Breast epithelium (tissue), 4 donors: Measurements from ENCODE around the gene SLC35F3. TPM values are rescaled to one million over a fixed set of nuclear protein-coding genes. Genes with fewer than 3 reads are reported as not detected.

Source experiments
- DNase-seq, 2 donors: peaks; one replicate each; pipeline ENCODE4 v3.0.0-alpha.2; 2019; ENCODE audit warnings: low spot score in 2 of 2
- H3K27ac ChIP-seq, 2 donors: fragments of 200-600 bp; sonication (generic) in 1 of 2; one replicate each; pipeline ENCODE4 v1.5.1; 2016 to 2019; ENCODE audit warnings: mild to moderate bottlenecking in 1 of 2
- H3K27me3 ChIP-seq, 2 donors: fragments of 200-600 bp; sonication (generic) in 1 of 2; one replicate each; pipeline versions ENCODE4 v1.5.1 to v1.6.0; 2017 to 2019; ENCODE audit warnings: control low read depth in 1 of 2, mild to moderate bottlenecking in 1 of 2
- H3K36me3 ChIP-seq: fragments of 200-600 bp; one replicate; pipeline ENCODE4 v1.5.1; 2019
- H3K4me1 ChIP-seq, 2 donors: fragments of 200-600 bp; sonication (generic); one replicate each; pipeline ENCODE4 v1.5.1; 2016 to 2019; ENCODE audit warnings: control low read depth in 1 of 2
- H3K4me3 ChIP-seq, 3 donors: fragments of 200-600 bp; sonication (generic); 1 replicate in 2 of 3; 2 replicates in 1 of 3; pipeline ENCODE4 v1.5.1; 2016 to 2019; ENCODE audit warnings: mild to moderate bottlenecking in 3 of 3, moderate library complexity in 2 of 3
- H3K9me3 ChIP-seq, 2 donors: fragments of 200-600 bp; sonication (generic) in 1 of 2; one replicate each; pipeline ENCODE4 v1.5.1; 2016 to 2019; ENCODE audit warnings: control low read depth in 1 of 2
- CTCF ChIP-seq, 3 donors: fragments of 450-650 bp; IDR thresholded peaks; one replicate each; pipeline ENCODE4 v1.5.1; 2016 to 2017; ENCODE audit warnings: antibody characterized with exemption in 3 of 3, mild to moderate bottlenecking in 3 of 3, moderate library complexity in 3 of 3
- POLR2A ChIP-seq: fragments of 450-650 bp; IDR thresholded peaks from one replicate; pipeline ENCODE4 v1.6.1; 2016; ENCODE audit warnings: antibody characterized with exemption, mild to moderate bottlenecking, moderate library complexity
- POLR2AphosphoS5 ChIP-seq, 3 donors: sonication (generic); formaldehyde crosslinking; IDR thresholded peaks; one replicate each; pipeline ENCODE4 v1.6.1; 2017; ENCODE audit warnings: antibody characterized with exemption in 3 of 3
- intact Hi-C: fragments of 100-400 bp; cut with DNase I; formaldehyde crosslinking; loops from one replicate; pipeline ENCODE4 v1.15.1; 2023; ENCODE audit warnings: low total_unique reads
- total RNA-seq, 3 donors: library from RNA; depleted of rRNA; stranded (reverse); fragments of >200 nt; gene quantifications; one replicate each; pipeline ENCODE4 v1.1.0, GENCODE V29; 2016

The SLC35F3 gene
- total RNA-seq, 3 donors from 2014 or later = 8.8 to 13.0 TPM; not detected in 1

DNA sequence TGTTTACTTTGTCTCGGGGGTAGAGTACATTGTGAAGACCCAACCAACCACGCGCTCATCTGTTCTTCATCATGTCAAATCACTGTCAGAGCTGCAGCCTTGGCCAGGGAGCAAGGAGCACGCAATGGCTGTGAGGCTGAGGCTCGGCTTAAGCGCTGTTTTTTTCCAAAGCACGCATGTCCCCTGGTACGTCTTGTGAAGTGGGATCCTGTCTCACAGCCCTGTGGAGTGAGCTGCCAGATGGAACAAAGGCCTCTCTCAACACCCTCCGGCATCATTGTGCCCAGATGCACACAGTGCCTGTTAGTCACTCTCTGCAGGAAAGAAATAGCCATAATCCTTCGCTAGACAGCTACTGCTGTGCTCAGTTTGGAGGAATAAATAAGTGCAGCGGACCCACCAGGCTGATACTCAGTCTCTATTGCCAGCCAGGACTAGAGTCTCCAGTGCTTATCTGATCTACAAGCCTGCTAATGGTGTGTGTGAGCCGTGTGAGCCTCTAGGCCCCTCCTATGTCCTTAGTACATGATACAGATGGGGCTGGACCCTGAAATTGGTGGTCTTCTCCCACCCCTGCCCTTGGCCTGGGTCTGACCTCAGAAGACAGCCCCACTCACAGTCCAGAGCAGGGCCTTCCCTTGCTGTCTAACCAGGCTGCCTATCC, 377.5 kb downstream of the SLC35F3 start:
- H3K4me3 ChIP-seq = no peak overlapping the region
- DNase-seq = no peak
- no peaks in the 10 kb centered on the region for H3K4me1 ChIP-seq
- TF ChIP-seq POLR2AphosphoS5 (IDR thresholded peaks at IDR 0.05) (no peak), CTCF (IDR thresholded peaks at IDR 0.05) (no peak), POLR2A (no peak)
- H3K27ac ChIP-seq = no peak overlapping the region
- H3K36me3 ChIP-seq = no peaks in the 10 kb centered on the region
- intact Hi-C loops = no loop called here
- H3K9me3 ChIP-seq = no peaks in the 10 kb centered on the region
- H3K27me3 ChIP-seq = no peaks in the 10 kb centered on the region

DNA sequence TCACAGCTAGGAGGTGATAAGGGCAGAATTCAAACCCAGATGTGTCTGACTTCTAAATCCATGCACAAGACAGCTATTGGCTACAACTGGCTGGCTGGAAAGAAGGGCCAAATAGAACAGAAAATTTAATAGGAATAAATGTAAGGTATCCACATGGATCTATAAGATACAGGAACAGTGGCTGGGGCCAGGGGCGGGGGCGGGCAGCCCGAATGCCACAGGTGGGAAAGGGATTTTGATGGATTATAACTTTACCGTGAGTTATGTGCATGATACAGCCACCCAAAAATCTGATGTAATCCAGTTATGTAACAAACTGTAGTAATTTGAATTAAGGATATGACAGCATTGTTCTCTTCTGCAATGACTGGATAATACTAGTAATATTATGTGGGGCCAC, 381.7 kb downstream of the SLC35F3 start:
- H3K4me3 ChIP-seq = no peak overlapping the region
- intact Hi-C loops = no loop called here
- no peak overlapping the region for H3K27ac ChIP-seq
- no peaks in the 10 kb centered on the region for H3K4me1 ChIP-seq
- no peak for DNase-seq
- H3K36me3 ChIP-seq = no peaks in the 10 kb centered on the region
- H3K27me3 ChIP-seq = no peaks in the 10 kb centered on the region
- peaks cover 0 to 6% of the 10 kb centered on the region in 2 donors for H3K9me3 ChIP-seq
- TF ChIP-seq POLR2A (no peak), POLR2AphosphoS5 (IDR thresholded peaks at IDR 0.05) (no peak), CTCF (IDR thresholded peaks at IDR 0.05) (no peak)

DNA sequence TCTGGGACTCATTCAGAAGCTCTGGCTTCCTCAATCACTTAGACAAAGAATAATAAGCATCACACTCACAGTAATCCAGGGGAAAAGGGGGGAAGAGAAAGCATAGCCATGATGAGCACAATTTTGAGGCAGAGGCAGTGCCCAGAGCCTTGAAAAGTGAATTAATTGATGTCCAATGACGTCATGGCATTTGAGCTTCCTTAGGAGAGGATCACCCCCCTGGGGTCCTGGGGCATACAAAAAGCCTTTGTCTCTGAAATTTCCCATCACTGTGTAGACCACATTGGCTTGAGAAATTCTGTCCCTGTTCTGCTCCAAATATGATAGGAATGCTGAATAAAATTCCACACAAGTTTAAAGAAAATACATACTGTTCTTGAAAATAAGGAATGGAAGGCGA, 384.5 kb downstream of the SLC35F3 start:
- H3K27ac ChIP-seq = no peak overlapping the region
- H3K4me3 ChIP-seq = no peak overlapping the region
- H3K9me3 ChIP-seq = peaks cover 0 to 6% of the 10 kb centered on the region in 2 donors
- H3K4me1 ChIP-seq = no peaks in the 10 kb centered on the region
- DNase-seq = no peak
- no peaks in the 10 kb centered on the region for H3K36me3 ChIP-seq
- intact Hi-C loops = no loop called here
- no peak for TF ChIP-seq CTCF (IDR thresholded peaks at IDR 0.05)
- no peak for TF ChIP-seq POLR2A
- no peak for TF ChIP-seq POLR2AphosphoS5 (IDR thresholded peaks at IDR 0.05)
- H3K27me3 ChIP-seq = no peaks in the 10 kb centered on the region

- no peak for TF ChIP-seq POLR2A
- no peak for TF ChIP-seq POLR2AphosphoS5 (IDR thresholded peaks at IDR 0.05)
- TF ChIP-seq CTCF (IDR thresholded peaks at IDR 0.05) = no peak
- intact Hi-C loops = no loop called here
- no peak overlapping the region for H3K4me3 ChIP-seq
- no peak overlapping the region for H3K27ac ChIP-seq
- no peaks in the 10 kb centered on the region for H3K36me3 ChIP-seq
- no peak for DNase-seq
- H3K27me3 ChIP-seq = no peaks in the 10 kb centered on the region
- H3K9me3 ChIP-seq = peaks cover 0 to 6% of the 10 kb centered on the region in 2 donors
- H3K4me1 ChIP-seq = no peaks in the 10 kb centered on the region
These were observed 385.2 kb downstream of the SLC35F3 start for GRCh38 chr1:234289538-234290305.

GRCh38 chr1:234292011-234292410, 387.5 kb downstream of the SLC35F3 start:
- H3K27me3 ChIP-seq = no peaks in the 10 kb centered on the region
- H3K4me1 ChIP-seq = no peaks in the 10 kb centered on the region
- intact Hi-C loops = no loop called here
- no peak for DNase-seq
- H3K27ac ChIP-seq = no peak overlapping the region
- TF ChIP-seq POLR2A (no peak), CTCF (IDR thresholded peaks at IDR 0.05) (no peak), POLR2AphosphoS5 (IDR thresholded peaks at IDR 0.05) (no peak)
- no peaks in the 10 kb centered on the region for H3K36me3 ChIP-seq
- H3K9me3 ChIP-seq = peaks cover 0 to 6% of the 10 kb centered on the region in 2 donors
- H3K4me3 ChIP-seq = no peak overlapping the region
